ENCODE measurements around the gene SURF2.
"Not testable (repeated sequence)": the region's sequence is repeated elsewhere in the genome, so short reads cannot be mapped to it uniquely, and the experiment has no call there.

Gene SURF2

GRCh38 chr9:133359399-133360175, 3.2 kb downstream of the SURF2 start:
- DNase-seq: no peak

- no peak for DNase-seq
Observed at GRCh38 chr9:133360400-133361393, 4.3 kb downstream of the SURF2 start.

- no peak for DNase-seq
Observed at GRCh38 chr9:133361507-133362092, 5.2 kb downstream of the SURF2 start.

- no peak for DNase-seq
Observed at GRCh38 chr9:133362359-133363044, 6.2 kb downstream of the SURF2 start.

- DNase-seq: no peak
Observed at GRCh38 chr9:133366435-133366834, 10.1 kb downstream of the SURF2 start.

GRCh38 chr9:133367221-133367620, 10.9 kb downstream of the SURF2 start:
- no peak for DNase-seq

GRCh38 chr9:133367778-133368177, 11.4 kb downstream of the SURF2 start:
- DNase-seq: no peak

GRCh38 chr9:133368249-133368881, 12.0 kb downstream of the SURF2 start:
- no peak for DNase-seq

- no peak for DNase-seq
Observed at GRCh38 chr9:133369422-133369821, 13.1 kb downstream of the SURF2 start.

GRCh38 chr9:133369933-133370332, 13.6 kb downstream of the SURF2 start:
- no peak for DNase-seq

- no peak for DNase-seq
Observed at GRCh38 chr9:133370685-133371084, 14.3 kb downstream of the SURF2 start.

- no peak for DNase-seq
Observed at GRCh38 chr9:133371261-133371711, 14.9 kb downstream of the SURF2 start.

- no peak for DNase-seq
Observed at GRCh38 chr9:133372144-133372543, 15.8 kb downstream of the SURF2 start.

GRCh38 chr9:133374612-133375115, 18.3 kb downstream of the SURF2 start:
- no peak for DNase-seq

- peak; percentile 49 for DNase-seq
Observed at GRCh38 chr9:133375116-133375723, 18.9 kb downstream of the SURF2 start.

GRCh38 chr9:133375724-133376654, 19.6 kb downstream of the SURF2 start, which contains the start of the genes STKLD1 and SURF4:
TSS of gene STKLD1 (plus strand) at chr9:133376366. CDS start at chr9:133376474, 108 bp downstream.
TSS of gene SURF4 (minus strand) at chr9:133376060. CDS start at chr9:133375969, 91 bp downstream.
- peak; percentile 97 for DNase-seq

- not testable (repeated sequence) for DNase-seq
Observed at GRCh38 chr9:133377280-133377679, 20.9 kb downstream of the SURF2 start.

GRCh38 chr9:133377721-133378216, 21.4 kb downstream of the SURF2 start:
- DNase-seq: no peak

- DNase-seq: no peak
Observed at GRCh38 chr9:133378408-133378962, 22.1 kb downstream of the SURF2 start.

Measured in retina (tissue), 1 donor.